ENCODE measurements around the gene DNAJB8.

Gene DNAJB8

DNA sequence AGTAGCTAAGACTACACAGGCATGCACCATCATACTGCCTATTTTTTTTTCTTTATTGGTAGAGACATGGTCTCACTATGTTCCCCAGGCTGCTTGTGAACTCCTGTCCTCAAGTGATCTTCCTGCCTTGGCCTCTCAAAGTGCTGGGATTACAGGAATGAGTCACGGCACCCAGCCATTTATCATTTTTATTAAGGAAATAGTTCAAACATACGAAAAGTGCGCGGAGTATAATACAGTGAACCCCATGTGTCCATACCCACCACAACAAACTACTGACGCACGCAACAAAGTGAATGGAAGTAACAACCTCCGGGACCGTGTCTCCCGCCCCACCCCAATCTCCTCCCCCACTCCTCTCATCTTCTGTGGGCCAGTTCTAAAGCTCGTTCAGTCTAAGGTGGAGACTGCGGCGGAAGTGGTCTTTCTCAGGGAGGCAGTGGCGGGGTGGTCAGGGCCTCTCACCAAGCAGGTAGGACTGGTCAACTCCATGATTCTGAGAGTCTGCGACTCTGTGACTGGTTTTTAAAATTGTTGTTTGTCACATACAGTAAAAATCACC lies 42.1 kb downstream of the DNAJB8 start:
- DNase-seq: no peak

DNA sequence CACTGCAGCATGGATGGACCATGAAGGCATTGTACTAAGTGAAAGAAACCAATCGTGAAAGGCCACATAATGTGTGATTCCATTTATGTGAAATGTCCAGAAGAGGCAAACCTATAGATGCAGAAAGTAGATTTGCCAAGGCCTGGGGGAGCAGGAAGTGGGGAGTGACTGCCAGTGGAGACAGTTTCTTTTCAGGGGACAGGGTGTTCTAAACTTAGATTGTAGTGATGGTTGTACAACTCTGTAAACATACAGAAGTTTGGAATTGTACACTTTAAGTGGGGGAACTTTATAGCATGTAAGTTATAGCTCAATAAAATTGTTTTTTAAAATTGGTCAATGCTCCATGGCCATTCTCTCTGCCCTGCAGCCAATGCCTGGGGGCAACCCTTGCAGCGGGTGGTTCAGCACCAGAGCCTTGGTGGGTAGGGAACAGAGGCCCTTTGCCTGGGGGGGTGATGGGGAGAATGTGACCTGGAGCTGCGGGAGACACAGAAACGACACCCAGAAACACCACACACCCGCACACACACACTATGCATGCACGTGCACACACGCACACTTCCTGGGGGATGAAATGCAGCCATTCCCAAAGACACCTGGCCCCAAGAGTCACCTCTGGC lies 43.1 kb downstream of the DNAJB8 start:
- DNase-seq: no peak

DNA sequence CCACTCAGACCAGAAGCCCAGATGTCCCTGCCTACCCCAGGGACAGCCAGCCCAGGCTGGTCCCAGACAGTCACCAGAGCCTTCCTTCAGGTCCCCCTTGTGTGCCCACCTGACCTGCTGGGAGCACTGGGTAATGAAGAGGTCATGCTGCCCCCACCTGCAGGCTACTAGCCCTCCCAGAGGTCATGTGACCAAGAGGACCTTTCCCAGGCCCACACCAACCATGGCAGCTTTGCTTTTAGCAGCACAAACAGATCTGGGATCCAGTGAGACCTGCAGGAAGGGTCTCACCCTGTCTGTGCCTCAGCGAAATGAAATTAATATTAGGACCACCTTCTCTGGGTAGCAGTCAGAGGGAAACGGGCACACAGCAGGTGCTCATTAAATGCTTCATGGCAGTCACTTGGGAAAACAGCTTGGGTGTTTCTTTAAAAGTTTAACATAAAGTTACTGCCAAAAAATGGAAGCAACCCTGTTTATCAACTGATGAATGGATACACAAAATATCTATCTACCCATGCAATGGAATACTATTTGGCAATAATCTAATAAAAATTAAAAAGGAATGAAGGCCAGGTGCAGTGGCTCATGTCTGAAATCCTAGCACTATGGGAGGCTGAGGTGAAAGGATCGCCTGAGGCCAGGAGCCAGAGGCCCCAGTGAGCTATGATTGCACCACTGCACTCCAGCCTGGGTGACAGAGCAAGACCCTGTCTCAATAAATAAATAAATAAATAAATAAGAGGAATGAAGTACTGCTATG lies 43.7 kb downstream of the DNAJB8 start:
- DNase-seq: no peak

DNA sequence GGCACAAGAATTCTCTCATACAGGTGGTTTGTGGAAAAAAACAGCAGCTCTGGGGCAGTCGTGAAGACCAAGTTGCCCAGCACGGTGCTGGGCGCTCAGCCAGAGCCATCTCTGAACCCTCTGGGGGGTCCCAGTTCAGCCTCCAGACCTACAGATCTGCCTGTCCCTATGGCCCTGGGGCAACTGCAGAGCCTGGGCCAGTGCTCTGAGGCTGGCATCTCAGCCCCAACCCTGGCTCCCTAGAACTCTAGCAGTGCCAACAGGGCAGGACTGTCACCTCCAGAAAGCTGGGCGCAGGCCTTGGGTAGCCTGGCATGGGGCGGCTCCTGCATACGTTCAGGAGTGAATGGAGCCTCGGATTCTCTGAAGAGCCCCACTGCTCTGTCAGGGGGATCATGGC lies 44.7 kb downstream of the DNAJB8 start:
- no peak for DNase-seq

DNA sequence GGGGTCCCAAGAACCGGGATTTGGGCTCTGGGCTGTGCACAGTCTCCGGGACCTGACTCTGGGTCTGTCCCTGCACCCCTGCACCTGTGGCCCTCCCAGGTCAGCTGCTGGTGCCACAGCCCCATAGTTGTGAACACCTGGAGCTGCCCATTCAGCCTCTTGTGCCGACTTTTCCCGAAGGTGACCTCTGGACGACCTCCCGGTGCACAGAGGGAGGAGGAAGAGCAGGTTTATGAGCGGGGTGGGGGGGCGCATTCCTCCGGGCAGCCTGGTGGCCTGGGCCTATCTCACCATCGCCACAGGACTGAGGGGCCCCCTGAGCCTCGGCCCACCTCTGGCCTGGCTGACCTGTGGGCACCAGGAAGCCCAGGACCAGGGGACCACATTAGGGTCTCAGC lies 45.3 kb downstream of the DNAJB8 start:
- no peak for DNase-seq

DNA sequence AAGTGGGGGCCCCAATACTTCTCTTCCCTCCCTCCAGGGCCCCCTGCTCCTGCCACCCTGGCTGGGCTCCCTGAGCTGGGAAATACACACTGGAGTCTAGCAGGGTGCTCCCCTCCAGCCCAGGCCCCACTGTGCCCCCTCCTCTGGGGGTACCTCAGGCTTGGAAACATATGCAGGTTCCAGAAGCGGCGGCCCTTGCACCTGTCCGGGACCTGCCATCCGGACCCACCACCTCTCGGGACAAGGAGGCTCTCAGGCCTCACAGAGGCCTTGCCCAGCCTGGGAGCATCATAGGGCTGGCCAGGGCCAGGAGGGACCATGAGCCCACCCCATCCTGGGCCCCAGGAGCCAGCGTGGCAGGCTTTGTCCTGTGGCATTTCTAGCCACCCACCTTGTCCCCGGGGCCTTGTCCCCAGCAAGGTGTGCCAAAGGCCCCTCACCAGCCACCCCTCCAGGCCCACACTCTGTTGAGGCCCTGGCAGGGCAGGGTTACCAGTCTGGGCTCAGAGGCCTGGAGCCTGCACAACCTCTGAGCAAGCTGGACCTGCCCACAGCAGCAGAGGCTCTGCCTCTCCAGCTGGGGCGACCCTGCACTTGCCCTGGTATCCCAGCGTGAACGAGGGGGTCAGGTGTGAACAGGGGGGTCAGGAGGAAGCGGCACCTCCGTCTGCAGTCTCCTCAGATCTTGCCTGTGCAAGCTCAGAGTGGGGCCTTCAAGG lies 45.8 kb downstream of the DNAJB8 start:
- DNase-seq: no peak

DNA sequence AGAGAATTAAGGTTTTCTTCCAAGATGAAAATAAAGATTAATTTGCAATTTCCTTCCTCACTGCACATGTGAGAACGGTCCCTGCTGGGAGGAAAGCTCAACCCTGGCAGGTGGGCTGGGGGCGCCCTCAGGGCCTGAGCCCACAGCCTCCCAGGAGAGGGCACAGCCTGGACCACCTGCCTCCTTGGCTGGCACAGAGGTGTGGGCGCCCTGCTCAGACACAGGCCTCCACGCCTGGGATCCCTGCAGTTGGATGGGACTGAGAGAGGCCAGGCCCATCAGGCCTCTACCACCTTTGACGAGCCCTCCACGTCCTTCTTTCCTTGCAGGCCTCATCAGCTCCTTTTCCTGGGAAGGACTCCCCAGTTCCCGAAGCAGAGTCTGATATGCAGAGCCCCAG lies 46.4 kb downstream of the DNAJB8 start:
- DNase-seq: no peak

DNA sequence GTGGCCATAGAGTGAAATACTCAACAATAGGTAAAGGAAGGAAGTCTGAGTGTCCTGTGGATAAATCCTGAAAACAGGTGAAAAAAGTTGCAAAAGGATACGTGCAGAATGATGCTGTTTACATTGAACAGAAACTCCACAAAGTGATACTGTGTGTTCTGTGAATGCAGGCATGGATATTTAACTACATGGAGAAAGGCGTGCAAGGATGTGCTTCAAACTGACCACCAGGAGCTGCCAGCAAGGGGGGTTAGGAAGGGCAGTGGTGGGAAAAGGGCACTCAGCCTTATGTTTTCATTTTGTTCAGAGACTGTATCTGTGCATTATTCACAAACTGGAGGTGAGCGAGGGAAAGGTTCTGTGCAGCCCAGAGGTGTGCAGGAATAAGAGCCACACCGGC lies 47.4 kb downstream of the DNAJB8 start:
- no peak for DNase-seq

DNA sequence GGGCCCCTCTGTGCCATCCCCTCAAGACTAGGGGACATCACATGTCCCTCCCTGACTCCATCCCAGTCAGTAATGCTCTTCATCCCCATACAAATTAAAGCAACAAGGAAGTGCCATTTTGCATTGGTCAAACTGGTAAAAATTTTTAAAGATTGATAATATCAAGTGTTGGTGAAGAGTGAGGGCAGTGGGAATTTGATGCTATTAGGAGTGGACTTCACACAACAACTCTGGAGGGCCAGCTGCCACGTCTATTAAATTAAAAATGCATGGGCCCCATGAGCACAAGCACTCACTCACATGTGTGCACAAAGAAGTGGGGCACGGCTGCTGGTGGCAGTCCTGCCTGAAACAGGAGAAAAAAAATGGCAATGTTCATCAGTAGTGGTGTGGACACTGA lies 47.8 kb downstream of the DNAJB8 start:
- DNase-seq: no peak

DNA sequence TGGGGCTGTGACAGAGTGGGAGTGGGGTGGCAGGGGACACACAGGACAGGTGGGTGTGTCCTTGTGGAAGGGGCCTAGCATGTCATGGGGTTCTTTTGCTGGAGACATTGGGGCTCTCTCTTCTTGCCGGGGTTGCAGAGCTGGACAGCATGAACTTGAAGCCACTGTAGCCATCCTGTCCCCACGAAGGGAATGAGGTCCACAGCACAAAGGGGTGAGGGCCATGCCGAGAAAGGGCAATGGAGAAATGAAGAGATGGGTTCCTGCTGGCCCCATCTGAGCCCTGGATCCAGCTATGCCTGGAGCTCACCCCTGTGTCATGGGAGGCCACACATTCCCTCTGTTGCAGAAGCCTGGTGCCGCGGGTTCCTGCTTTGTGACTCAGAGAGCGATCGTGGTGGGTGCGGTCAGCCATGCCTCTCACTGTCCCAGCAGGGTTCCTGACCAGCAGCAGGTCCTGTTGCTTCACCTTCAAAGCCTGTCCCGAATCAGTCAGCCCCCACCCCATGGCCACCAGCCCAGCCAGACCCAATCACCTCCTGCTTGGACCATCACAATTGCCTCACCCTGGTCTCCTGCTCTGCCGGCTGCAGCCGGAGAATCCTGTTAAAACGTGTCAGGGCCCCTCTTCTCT lies 50.0 kb downstream of the DNAJB8 start:
- peak; percentile 50 to 71 (median 64) for DNase-seq

DNA sequence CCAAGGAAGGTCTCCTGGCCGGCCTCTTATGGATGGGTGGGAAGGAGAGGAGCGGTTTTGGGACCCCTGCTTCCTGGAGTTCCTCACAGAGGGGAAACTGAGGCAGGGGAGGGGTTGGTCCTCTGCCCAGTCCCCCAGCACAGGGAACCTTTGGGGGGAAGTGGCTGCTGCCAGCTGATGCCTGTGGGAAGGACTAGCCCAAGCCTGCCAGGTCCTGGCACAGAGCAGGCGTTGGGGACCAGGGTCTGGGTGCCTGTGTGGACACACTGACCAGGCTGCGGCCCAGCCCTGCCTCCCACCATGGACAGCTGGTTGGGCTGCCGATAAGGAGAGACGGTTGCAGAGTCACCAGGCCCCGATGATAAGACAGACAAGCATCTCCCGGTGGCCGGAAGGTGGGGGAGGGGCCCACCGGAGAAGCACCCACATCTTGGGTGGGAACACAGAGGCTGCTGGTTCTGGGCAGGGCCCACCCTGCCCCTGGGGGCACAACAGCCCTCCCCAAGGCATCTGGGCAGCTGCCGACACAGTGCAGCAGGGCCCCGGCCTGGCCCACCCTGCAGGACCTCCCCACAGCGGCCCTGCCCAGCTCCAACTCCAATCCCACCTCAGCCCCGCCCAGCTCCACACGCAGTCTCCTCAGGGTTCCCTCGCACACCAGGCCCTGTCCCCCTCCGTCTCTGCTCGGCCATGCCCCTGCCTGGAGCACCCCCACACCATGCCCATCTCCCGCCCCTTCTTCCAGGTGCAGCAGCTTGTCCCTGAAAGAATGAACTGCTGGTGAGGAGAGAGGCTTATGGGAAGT lies 50.7 kb downstream of the DNAJB8 start:
- no peak for DNase-seq

DNA sequence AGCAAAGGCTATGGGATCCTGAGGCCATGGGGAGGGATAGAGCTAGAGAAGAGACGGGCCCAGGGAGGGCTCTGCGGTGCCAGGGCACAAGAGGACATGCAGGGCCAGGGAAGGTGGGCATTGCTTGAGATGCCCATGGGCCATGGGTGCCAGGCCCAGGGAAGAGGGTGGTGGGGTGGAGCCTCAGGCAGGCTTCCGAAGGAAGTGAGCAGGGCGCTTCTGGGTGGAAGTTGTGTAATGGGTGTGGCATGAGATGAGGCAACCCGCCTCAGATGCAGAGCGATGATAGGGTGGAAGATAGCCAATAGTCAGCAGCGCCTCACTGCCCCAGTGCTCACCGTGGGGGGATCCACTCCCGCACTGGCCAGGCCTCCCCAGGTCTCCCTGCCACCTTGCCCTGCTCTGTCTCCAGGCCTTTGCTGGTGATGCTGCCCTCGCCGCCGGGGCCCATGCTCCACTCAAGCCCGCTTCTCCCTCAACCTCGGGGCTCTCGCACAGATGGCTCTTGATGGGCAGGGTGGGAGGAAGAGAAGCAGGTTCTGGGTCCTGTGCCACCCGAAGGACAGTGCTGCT lies 51.4 kb downstream of the DNAJB8 start:
- DNase-seq: peak in 2 of 4 experiments; percentile 13 to 23

DNA sequence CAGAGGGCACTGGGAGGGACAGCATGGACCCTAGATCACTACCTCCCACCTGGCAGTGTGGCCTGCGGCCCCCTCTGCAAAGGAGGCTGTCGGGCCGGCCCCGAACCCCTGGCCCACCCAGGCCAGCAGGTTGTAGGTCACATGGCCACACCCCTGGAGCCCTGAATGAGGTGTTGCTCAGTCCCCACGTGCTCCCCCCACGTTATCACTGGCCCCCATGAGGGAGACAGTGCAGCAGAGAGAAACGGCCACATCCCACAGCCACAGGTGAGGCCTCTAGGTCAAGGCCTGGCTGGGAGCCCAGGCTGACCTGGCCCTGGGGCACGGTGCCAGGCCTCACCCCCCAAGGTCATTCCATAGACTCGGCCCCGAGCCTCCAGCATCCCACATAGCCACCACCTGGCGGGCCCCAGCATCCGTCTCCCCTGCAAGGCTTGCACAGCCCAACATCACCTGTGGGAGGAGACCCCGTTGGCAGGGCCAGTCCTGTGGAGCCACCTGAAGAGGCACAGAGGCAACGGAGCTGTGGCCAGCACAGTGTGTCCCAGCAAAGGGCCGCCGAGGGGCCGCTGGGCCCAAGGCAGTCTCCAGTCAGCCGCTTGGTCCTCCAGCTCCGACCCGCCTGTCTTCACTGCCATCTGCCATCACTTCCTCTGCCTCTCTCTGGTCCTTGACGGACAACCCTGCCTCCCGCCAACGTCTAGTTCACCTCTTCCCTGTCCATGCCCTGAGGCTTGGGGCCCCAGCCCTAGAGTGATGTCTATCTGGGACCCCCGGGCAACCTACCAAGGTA lies 53.1 kb downstream of the DNAJB8 start:
- no peak for DNase-seq

DNA sequence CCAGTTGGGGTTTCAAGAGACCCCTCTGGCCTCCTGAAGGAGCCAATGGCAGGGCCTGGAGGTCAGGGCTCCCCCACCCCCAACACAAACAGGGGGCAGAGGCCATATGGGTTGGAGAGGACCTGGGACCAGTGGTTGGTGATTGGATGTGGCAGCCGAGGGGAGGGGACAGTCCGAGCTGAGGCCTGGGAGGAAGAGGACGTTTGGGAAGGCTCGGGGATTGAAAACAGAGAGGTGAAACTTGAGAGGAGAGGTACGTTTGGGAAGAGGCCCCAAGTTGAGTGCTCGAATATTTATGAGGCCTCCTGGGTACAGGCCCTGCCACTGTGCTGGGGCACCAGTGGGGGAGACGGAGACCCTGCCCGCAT lies 53.7 kb downstream of the DNAJB8 start:
- no peak for DNase-seq
